SU-DHL-6 (cell line): ENCODE data around the gene CCDC200.

ENCODE experiments used
- H2AFZ ChIP-seq: fragments of 200-600 bp; sonication (generic); 2 replicates; pipeline ENCODE4 v1.6.1; 2014; ENCODE audit warnings: low read depth, mild to moderate bottlenecking, moderate library complexity, mixed read lengths, antibody characterized with exemption, low read length; ENCODE audit not compliant: severe bottlenecking
- H3F3A ChIP-seq: fragments of 200-600 bp; shearing (Covaris generic); 2 replicates; pipeline ENCODE4 v1.6.0; 2016; ENCODE audit warnings: antibody characterized with exemption, mild to moderate bottlenecking; ENCODE audit not compliant: insufficient read depth
- H3K27ac ChIP-seq: fragments of 200-600 bp; sonication (generic); 2 replicates; pipeline ENCODE4 v1.5.1; 2016; ENCODE audit warnings: low read depth, mild to moderate bottlenecking, low read length, moderate library complexity, mixed read lengths
- H3K27me3 ChIP-seq: fragments of 200-600 bp; sonication (generic), shearing (Covaris generic); 2 replicates; pipeline ENCODE4 v1.6.0; 2014; ENCODE audit warnings: mild to moderate bottlenecking, low read length
- H3K36me3 ChIP-seq: fragments of 200-600 bp; sonication (generic); 2 replicates; pipeline ENCODE4 v1.6.1; 2014; ENCODE audit warnings: mild to moderate bottlenecking, low read length, mixed read lengths
- H3K4me2 ChIP-seq: fragments of 300-600, 200-600 bp; shearing (Covaris generic), sonication (generic); 2 replicates; pipeline ENCODE4 v1.6.0; 2014; ENCODE audit warnings: low read length, low read depth, mild to moderate bottlenecking; ENCODE audit not compliant: poor library complexity, severe bottlenecking
- H3K4me3 ChIP-seq: fragments of 200-600 bp; sonication (generic); 2 replicates; pipeline ENCODE4 v1.5.1; 2014; ENCODE audit warnings: antibody characterized with exemption, low read length, mild to moderate bottlenecking, mixed read lengths; ENCODE audit not compliant: insufficient read depth, poor library complexity, severe bottlenecking
- H3K79me2 ChIP-seq: fragments of 200-600 bp; sonication (generic); 2 replicates; pipeline ENCODE4 v1.6.1; 2014; ENCODE audit warnings: mild to moderate bottlenecking, low read length, moderate library complexity; ENCODE audit not compliant: insufficient read depth
- H3K9ac ChIP-seq: fragments of 200-600 bp; sonication (generic); 2 replicates; pipeline ENCODE4 v1.7.0; 2014; ENCODE audit warnings: mild to moderate bottlenecking, low read length
- H3K9me2 ChIP-seq: fragments of 200-600 bp; sonication (generic); replicated peaks from 2 replicates; pipeline ENCODE4 v1.6.1; 2014; ENCODE audit warnings: low read length; ENCODE audit not compliant: insufficient read depth
- H3K9me3 ChIP-seq: fragments of 200-600 bp; sonication (generic); 2 replicates; pipeline ENCODE4 v1.6.1; 2014; ENCODE audit warnings: low read length, mixed read lengths; ENCODE audit not compliant: insufficient read depth
- H4K20me1 ChIP-seq: fragments of 200-600 bp; sonication (generic); 2 replicates; pipeline ENCODE4 v1.6.1; 2014; ENCODE audit warnings: low read depth, mild to moderate bottlenecking, antibody characterized with exemption, low read length, moderate library complexity, mixed read lengths
- EZH2phosphoT487 ChIP-seq: fragments of 200-600 bp; sonication (generic), shearing (Covaris generic); conservative IDR thresholded peaks from 2 replicates; pipeline ENCODE4 v1.6.1; 2018; ENCODE audit warnings: mild to moderate bottlenecking, antibody characterized with exemption, low read length, moderate library complexity, mixed read lengths
- TF ChIP-seq, protein P1 (sequence below): fragments of 200-600 bp; sonication (generic); IDR thresholded peaks from one replicate; pipeline ENCODE4 v1.5.1; 2017; ENCODE audit warnings: antibody characterized with exemption, mild to moderate bottlenecking, low read length, moderate library complexity; ENCODE audit not compliant: insufficient read depth, poor library complexity, severe bottlenecking

CCDC200 gene

DNA sequence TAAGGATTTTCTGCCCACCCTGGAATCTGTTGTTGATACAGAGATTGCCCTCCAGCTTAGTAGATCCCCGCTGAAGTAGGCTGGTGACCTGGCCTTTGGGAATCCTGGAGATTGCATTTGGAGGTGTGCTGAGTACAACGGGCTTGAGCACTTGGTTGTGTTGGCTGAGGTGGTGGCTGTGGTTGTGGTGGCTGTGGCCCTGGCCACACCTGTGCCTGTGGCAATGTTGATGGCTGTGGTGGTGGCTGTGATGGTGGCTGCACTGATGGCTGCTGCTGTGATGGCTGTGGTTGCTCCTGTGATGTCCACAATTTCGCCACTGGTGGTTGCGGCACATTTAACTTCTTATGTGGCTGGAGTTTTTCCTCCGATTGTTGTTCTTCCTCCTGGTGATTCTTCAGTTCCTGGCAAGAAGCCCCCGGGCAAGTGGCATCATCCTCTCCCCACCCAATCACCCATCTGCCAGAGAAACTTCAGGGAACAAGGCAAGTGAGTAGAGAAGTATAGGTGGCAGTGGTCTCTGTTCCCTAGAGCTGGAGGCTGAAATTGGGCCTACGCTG is 4.2 kb downstream of the CCDC200 start:
- Histone ChIP-seq H2AFZ (no peak overlapping the region), H3K27ac (no peak overlapping the region), H3K36me3 (no peaks in the 10 kb centered on the region; the same call in 1 of the 2 replicates), H3K4me2 (no peak overlapping the region), H4K20me1 (no peaks in the 10 kb centered on the region), H3K9me2 (no peaks in the 10 kb centered on the region), H3K79me2 (no peaks in the 10 kb centered on the region), H3K9ac (no peak overlapping the region), H3K9me3 (no peaks in the 10 kb centered on the region), H3K4me3 (no peak overlapping the region), H3K27me3 (no peaks in the 10 kb centered on the region), H3F3A (no peaks in the 10 kb centered on the region)
- TF ChIP-seq, protein P1, sequence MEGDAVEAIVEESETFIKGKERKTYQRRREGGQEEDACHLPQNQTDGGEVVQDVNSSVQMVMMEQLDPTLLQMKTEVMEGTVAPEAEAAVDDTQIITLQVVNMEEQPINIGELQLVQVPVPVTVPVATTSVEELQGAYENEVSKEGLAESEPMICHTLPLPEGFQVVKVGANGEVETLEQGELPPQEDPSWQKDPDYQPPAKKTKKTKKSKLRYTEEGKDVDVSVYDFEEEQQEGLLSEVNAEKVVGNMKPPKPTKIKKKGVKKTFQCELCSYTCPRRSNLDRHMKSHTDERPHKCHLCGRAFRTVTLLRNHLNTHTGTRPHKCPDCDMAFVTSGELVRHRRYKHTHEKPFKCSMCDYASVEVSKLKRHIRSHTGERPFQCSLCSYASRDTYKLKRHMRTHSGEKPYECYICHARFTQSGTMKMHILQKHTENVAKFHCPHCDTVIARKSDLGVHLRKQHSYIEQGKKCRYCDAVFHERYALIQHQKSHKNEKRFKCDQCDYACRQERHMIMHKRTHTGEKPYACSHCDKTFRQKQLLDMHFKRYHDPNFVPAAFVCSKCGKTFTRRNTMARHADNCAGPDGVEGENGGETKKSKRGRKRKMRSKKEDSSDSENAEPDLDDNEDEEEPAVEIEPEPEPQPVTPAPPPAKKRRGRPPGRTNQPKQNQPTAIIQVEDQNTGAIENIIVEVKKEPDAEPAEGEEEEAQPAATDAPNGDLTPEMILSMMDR = no peak
- no peak for TF ChIP-seq EZH2phosphoT487

DNA sequence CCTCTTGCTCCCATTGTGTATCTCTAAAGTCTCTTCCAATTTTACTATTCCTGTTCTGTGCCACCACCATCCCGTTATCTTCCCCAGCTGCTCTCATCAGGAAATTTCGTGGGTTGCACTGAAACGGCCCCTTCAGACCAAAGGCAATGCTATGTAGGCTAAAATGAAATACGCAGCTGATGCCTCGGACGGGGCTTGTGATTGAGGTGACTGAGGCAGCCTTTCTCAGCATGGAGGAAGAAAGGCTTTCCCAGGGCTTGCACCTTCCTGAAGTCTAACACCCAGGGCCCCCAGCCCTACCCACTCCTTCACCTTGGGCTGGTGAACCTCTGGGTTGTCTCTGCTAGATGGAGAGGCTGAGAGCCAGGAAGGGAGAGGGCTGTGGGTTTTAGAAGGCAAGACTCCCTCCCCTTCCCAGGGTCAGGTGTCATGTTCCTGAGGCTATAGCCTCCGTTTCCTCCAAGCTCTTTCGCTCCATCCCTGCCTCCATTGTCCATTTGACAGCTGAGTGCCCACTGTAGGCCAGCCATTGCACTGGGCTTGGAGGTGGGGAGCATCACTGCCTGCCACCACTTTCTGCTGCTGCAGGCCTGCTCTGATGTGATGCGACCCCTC is 7.8 kb downstream of the CCDC200 start:
- H3K36me3 ChIP-seq = no peaks in the 10 kb centered on the region
- no peaks in the 10 kb centered on the region for H4K20me1 ChIP-seq
- no peaks in the 10 kb centered on the region for H3K27me3 ChIP-seq
- no peaks in the 10 kb centered on the region for H3K9me3 ChIP-seq
- H3F3A ChIP-seq = no peaks in the 10 kb centered on the region
- no peak overlapping the region for H3K27ac ChIP-seq
- no peak overlapping the region for H2AFZ ChIP-seq
- H3K9me2 ChIP-seq = no peaks in the 10 kb centered on the region
- H3K79me2 ChIP-seq = no peaks in the 10 kb centered on the region
- H3K9ac ChIP-seq = no peak overlapping the region
- H3K4me3 ChIP-seq = no peak overlapping the region
- H3K4me2 ChIP-seq = no peak overlapping the region
- no peak for TF ChIP-seq EZH2phosphoT487
- TF ChIP-seq, protein P1 = no peak

DNA sequence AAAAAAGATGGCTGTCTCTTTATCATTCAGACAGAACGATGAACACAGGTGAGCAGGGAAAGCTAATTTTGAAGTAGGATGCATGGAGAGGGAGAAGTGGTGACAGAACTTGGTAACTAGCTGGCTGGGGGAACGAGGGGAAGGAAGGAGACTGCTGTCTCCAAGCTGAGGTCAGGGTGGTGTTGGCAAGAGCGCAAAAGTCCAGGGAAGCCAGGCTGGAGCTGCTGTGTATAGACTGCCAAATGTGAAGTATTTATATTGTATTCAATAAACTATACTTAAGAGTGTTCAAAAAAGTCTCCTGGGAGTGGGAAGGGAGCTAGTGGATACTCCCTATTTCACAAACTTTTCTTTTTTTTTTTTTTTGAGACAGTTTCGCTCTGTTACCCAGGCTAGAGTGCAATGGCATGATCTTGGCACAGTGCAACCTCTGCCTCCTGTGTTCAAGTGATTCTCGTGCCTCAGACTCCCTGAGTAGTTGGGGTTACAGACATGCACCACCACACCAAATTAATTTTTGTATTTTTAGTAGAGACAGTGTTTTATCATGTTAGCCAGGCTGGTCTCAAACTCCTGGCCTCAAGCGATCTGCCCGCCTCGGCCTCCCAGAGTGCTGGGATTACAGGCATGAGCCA is 8.6 kb downstream of the CCDC200 start:
- Histone ChIP-seq H2AFZ (no peak overlapping the region), H3K36me3 (no peaks in the 10 kb centered on the region), H3F3A (no peaks in the 10 kb centered on the region), H3K27me3 (no peaks in the 10 kb centered on the region), H3K9me2 (no peaks in the 10 kb centered on the region), H3K4me3 (no peak overlapping the region), H4K20me1 (no peaks in the 10 kb centered on the region), H3K27ac (no peak overlapping the region), H3K79me2 (no peaks in the 10 kb centered on the region), H3K9ac (no peak overlapping the region), H3K4me2 (no peak overlapping the region), H3K9me3 (no peaks in the 10 kb centered on the region)
- TF ChIP-seq, protein P1 = no peak
- TF ChIP-seq EZH2phosphoT487 = no peak
